Measurements from ENCODE around the gene GFAP.

GFAP gene

DNA sequence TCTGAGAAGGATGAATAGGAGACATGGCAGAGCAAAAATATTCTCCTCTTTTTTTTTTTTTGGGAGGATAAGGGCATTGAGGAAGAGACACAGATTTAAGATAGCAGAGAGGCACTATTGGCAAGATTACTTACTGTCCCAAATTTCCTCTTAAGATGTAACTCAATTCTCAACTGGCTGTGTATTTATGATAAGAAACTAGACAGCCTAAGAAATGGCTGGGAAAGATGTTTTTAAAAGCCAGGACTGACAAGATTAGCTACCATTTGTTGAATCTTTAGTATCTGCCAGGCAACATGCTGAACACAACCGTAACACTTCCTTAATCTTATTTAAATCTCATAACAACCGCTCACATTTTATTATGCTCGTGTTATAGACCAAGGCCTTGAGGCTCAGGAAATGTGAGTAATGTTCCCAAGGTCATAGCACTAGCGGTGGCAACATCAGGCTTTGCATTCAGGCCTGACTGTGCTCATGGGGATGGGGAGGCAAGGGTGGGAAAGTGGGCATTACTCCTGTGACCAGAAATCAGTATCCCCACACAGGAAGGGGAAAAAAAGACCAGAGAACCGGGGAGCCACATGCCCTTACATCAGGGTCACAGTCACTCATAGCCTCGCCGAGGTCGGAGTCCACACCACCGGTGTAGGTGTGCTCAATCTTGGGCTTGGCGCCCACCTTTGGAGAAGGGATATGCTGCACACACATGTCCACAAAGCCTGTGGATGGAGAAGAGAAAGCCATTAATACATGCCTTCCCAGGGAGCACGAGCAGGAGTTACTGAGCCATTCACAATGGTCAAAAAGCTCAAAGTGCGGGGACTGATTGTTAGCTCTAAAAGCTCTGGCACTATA is 52.0 kb downstream of the GFAP start:
- DNase-seq: no peak

DNA sequence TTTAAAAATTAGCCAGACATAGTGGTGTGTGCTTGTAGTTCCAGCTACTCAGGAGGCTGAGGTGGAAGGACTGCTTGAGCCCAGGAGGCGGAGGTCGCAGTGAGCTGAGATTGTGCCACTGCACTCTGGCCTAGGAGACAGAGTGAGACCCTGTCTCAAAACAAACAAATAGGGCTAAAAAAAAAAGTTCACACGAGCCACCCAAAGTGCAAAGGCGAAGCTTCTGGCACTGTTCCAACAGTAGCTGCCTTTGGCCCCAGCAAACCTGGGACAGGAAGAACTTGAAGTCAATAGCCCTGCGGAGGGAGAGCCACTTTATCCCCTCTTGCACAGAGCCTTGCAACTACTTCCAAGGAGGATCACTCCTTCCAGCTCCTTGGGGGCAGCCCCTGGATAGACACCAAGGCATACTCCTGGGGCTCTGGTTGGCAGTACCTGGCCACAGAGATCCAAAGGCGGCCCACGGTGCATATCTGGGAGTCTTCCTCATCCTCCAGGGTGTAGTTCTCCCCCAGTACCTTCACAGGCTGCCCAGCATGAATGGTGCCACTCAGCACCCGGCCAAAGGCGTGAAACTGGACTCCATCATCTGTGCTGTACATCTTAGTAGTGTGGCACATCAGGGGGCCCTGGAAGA is 52.9 kb downstream of the GFAP start:
- DNase-seq: no peak

DNA sequence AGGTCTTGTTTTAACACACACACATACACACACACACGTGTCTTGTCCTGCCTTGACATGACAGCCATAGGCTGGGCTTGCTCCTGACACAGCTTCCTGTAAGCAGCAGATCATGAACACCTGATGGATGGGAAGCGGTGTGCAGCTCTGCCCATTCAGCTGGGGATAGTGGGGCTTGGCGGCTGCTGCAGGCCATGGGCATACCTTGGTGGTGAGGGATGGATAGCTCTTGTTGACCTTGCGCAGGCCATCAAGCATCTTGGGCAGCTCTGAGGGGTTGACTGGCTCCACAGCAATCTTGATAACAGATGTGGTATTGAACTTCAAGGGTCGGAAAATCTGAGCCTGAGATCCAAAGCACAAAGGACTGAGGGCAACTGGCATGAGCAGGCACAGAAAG is 55.6 kb downstream of the GFAP start:
- DNase-seq: no peak

DNA sequence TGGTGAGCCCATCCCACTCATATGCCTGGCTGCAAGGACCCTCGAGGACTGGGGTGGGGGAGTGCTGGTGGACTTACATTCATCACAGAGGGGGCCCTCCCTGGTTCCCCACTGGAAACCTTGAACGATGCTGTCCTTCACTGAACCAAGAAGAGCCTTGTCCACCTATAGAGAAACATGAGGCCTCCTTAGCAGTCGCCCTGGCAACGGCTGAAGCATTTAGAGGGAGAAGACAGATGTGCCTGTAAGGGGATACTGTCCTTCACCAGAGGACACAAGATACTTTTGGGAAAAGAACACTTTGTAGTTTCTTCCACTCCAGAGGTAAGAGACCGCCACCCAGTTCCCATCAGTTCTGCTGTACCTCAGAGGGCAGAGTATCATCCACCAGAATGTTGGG is 61.1 kb downstream of the GFAP start:
- DNase-seq: no peak

Measured in right kidney (tissue), 1 donor.